Neural cell (in vitro differentiated cells): ENCODE measurements around the gene COL5A1. TPM values are rescaled to one million over a fixed set of nuclear protein-coding genes. Genes with fewer than 3 reads are reported as not detected.

Experiments used
- H2AFZ ChIP-seq: fragments of 200-600, 300-800 bp; sonication (generic), shearing (Covaris generic); 2 replicates; pipeline ENCODE4 v1.6.0; 2014; ENCODE audit warnings: low read depth, mild to moderate bottlenecking, antibody characterized with exemption, low read length, moderate library complexity
- H3F3A ChIP-seq: fragments of 200-600 bp; shearing (Covaris generic); 2 replicates; pipeline ENCODE4 v1.6.1; 2016; ENCODE audit warnings: mild to moderate bottlenecking, moderate library complexity, mixed read lengths, antibody characterized with exemption, low read length; ENCODE audit not compliant: insufficient read depth, poor library complexity, severe bottlenecking
- H3K27ac ChIP-seq: fragments of 200-600, 300-800 bp; sonication (generic), shearing (Covaris generic); 2 replicates; pipeline ENCODE4 v1.5.1; 2014; ENCODE audit warnings: mild to moderate bottlenecking, low read length, moderate library complexity
- H3K27me3 ChIP-seq: fragments of 300-800, 200-600 bp; sonication (generic), shearing (Covaris generic); 2 replicates; pipeline ENCODE4 v1.6.0; 2014; ENCODE audit warnings: mild to moderate bottlenecking, low read depth, low read length, moderate library complexity; ENCODE audit not compliant: insufficient read depth
- H3K36me3 ChIP-seq: fragments of 300-800, 200-600 bp; sonication (generic), shearing (Covaris generic); 2 replicates; pipeline ENCODE4 v1.5.1; 2014; ENCODE audit warnings: mild to moderate bottlenecking, antibody characterized with exemption, low read length, moderate library complexity; ENCODE audit not compliant: insufficient read depth
- H3K4me2 ChIP-seq: fragments of 300-800, 200-600 bp; sonication (generic), shearing (Covaris generic); 2 replicates; pipeline ENCODE4 v1.6.0; 2014; ENCODE audit warnings: mild to moderate bottlenecking, low read length
- H3K4me3 ChIP-seq: fragments of 300-800, 200-600 bp; sonication (generic), shearing (Covaris generic); 2 replicates; pipeline ENCODE4 v1.5.1; 2014; ENCODE audit warnings: mild to moderate bottlenecking, low read length, moderate library complexity
- H3K79me2 ChIP-seq: fragments of 200-600 bp; shearing (Covaris generic); replicated peaks from 2 replicates; pipeline ENCODE4 v1.6.0; 2014; ENCODE audit warnings: mild to moderate bottlenecking, low read length, moderate library complexity; ENCODE audit not compliant: insufficient read depth
- H3K9ac ChIP-seq: fragments of 300-800, 200-600 bp; sonication (generic), shearing (Covaris generic); 2 replicates; pipeline ENCODE4 v1.6.1; 2016; ENCODE audit warnings: mild to moderate bottlenecking, low read length, mixed read lengths
- H3K9me2 ChIP-seq: fragments of 200-600 bp; shearing (Covaris generic); 2 replicates; pipeline ENCODE4 v1.6.1; 2016; ENCODE audit warnings: mild to moderate bottlenecking, low read length, mixed read lengths; ENCODE audit not compliant: insufficient read depth
- H3K9me3 ChIP-seq: fragments of 200-600, 300-800 bp; sonication (generic), shearing (Covaris generic); 2 replicates; pipeline ENCODE4 v1.6.1; 2016; ENCODE audit warnings: mild to moderate bottlenecking, mixed run types, low read length, moderate library complexity, mixed read lengths
- H4K20me1 ChIP-seq: fragments of 200-600 bp; shearing (Covaris generic); 2 replicates; pipeline ENCODE4 v1.6.1; 2016; ENCODE audit warnings: mild to moderate bottlenecking, mixed run types; ENCODE audit not compliant: insufficient read depth
- EP300 ChIP-seq: fragments of 450-650 bp; conservative IDR thresholded peaks from 2 replicates; pipeline ENCODE4 v1.6.1; 2014; ENCODE audit warnings: antibody characterized with exemption, mild to moderate bottlenecking, moderate library complexity; ENCODE audit not compliant: poor library complexity, severe bottlenecking
- EZH2 ChIP-seq: fragments of 200-600, 300-800 bp; shearing (Covaris generic), sonication (generic); IDR thresholded peaks from 2 replicates; pipeline ENCODE4 v1.6.1; 2014; ENCODE audit warnings: antibody characterized with exemption, low read length, borderline replicate concordance, mild to moderate bottlenecking; ENCODE audit not compliant: insufficient read depth, poor library complexity, severe bottlenecking
- MXI1 ChIP-seq: fragments of 450-650 bp; conservative IDR thresholded peaks from 2 replicates; pipeline ENCODE4 v1.6.1; 2014; ENCODE audit warnings: antibody characterized with exemption, mild to moderate bottlenecking; ENCODE audit not compliant: poor library complexity, severe bottlenecking
- POLR2AphosphoS5 ChIP-seq: IDR thresholded peaks from 2 replicates; pipeline ENCODE4 v1.6.1; 2012
- RAD21 ChIP-seq: fragments of 450-650 bp; conservative IDR thresholded peaks from 2 replicates; pipeline ENCODE4 v1.6.1; 2014; ENCODE audit warnings: antibody characterized with exemption, mild to moderate bottlenecking, moderate library complexity
- SMC3 ChIP-seq: fragments of 450-650 bp; conservative IDR thresholded peaks from 2 replicates; pipeline ENCODE4 v1.6.1; 2014; ENCODE audit warnings: antibody characterized with exemption, mild to moderate bottlenecking, moderate library complexity; ENCODE audit not compliant: poor library complexity
- TAF1 ChIP-seq: IDR thresholded peaks from 2 replicates; pipeline ENCODE4 v1.6.1; 2012; ENCODE audit warnings: low read depth
- polyA plus RNA-seq: library from polyadenylated mRNA; depleted of rRNA; stranded (reverse); fragments of >200 nt; gene quantifications from 2 replicates; pipeline ENCODE4 v1.2.3, GENCODE V29; 2014
- TF ChIP-seq, protein P1 (sequence below): fragments of 450-650 bp; IDR thresholded peaks from 2 replicates; pipeline ENCODE4 v1.5.1; 2014; ENCODE audit warnings: antibody characterized with exemption, mild to moderate bottlenecking, moderate library complexity; ENCODE audit not compliant: poor library complexity, severe bottlenecking
- TF ChIP-seq, protein P2 (sequence below): IDR thresholded peaks from 2 replicates; pipeline ENCODE4 v1.6.1; 2012; ENCODE audit warnings: borderline replicate concordance

The COL5A1 gene
- polyA plus RNA-seq, 1 donor from 2014 or later: not detected

DNA sequence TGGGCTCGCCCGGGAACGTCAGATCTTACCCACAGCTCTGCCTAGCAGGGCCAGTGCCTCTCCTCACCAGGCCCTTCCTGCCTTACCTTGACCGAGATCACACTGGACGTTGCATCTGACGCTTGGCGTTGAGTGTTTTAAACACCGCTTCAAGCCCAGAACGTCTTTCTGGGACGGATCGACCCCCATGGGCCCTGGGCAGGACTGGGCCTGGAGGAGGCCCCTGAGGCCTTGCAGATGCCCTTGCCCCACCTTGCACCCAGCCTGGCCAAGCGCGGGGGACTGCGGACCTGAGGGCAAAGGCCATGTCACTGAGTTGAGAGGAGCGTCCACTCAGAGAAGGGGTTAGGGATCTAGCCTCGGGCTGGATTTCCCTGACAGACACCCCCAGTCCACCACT, 174.7 kb downstream of the COL5A1 start:
- TF ChIP-seq TAF1: no peak
- TF ChIP-seq, protein P1, sequence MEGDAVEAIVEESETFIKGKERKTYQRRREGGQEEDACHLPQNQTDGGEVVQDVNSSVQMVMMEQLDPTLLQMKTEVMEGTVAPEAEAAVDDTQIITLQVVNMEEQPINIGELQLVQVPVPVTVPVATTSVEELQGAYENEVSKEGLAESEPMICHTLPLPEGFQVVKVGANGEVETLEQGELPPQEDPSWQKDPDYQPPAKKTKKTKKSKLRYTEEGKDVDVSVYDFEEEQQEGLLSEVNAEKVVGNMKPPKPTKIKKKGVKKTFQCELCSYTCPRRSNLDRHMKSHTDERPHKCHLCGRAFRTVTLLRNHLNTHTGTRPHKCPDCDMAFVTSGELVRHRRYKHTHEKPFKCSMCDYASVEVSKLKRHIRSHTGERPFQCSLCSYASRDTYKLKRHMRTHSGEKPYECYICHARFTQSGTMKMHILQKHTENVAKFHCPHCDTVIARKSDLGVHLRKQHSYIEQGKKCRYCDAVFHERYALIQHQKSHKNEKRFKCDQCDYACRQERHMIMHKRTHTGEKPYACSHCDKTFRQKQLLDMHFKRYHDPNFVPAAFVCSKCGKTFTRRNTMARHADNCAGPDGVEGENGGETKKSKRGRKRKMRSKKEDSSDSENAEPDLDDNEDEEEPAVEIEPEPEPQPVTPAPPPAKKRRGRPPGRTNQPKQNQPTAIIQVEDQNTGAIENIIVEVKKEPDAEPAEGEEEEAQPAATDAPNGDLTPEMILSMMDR: no peak
- no peak for TF ChIP-seq POLR2AphosphoS5
- no peak for TF ChIP-seq MXI1
- TF ChIP-seq EP300: no peak
- TF ChIP-seq, protein P2, sequence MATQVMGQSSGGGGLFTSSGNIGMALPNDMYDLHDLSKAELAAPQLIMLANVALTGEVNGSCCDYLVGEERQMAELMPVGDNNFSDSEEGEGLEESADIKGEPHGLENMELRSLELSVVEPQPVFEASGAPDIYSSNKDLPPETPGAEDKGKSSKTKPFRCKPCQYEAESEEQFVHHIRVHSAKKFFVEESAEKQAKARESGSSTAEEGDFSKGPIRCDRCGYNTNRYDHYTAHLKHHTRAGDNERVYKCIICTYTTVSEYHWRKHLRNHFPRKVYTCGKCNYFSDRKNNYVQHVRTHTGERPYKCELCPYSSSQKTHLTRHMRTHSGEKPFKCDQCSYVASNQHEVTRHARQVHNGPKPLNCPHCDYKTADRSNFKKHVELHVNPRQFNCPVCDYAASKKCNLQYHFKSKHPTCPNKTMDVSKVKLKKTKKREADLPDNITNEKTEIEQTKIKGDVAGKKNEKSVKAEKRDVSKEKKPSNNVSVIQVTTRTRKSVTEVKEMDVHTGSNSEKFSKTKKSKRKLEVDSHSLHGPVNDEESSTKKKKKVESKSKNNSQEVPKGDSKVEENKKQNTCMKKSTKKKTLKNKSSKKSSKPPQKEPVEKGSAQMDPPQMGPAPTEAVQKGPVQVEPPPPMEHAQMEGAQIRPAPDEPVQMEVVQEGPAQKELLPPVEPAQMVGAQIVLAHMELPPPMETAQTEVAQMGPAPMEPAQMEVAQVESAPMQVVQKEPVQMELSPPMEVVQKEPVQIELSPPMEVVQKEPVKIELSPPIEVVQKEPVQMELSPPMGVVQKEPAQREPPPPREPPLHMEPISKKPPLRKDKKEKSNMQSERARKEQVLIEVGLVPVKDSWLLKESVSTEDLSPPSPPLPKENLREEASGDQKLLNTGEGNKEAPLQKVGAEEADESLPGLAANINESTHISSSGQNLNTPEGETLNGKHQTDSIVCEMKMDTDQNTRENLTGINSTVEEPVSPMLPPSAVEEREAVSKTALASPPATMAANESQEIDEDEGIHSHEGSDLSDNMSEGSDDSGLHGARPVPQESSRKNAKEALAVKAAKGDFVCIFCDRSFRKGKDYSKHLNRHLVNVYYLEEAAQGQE: no peak
- TF ChIP-seq EZH2: no peak
- no peak for TF ChIP-seq RAD21
- no peak for TF ChIP-seq SMC3
- no peaks in the 10 kb centered on the region for H4K20me1 ChIP-seq
- H3K27me3 ChIP-seq: no peaks in the 10 kb centered on the region
- no peak overlapping the region for H3K27ac ChIP-seq
- H3K9me3 ChIP-seq: no peaks in the 10 kb centered on the region
- no peak overlapping the region for H2AFZ ChIP-seq
- H3K9me2 ChIP-seq: no peaks in the 10 kb centered on the region
- H3K9ac ChIP-seq: no peak overlapping the region
- no peaks in the 10 kb centered on the region for H3K36me3 ChIP-seq
- no peak overlapping the region for H3K4me3 ChIP-seq
- no peaks in the 10 kb centered on the region for H3F3A ChIP-seq
- no peaks in the 10 kb centered on the region for H3K79me2 ChIP-seq
- H3K4me2 ChIP-seq: no peak overlapping the region

DNA sequence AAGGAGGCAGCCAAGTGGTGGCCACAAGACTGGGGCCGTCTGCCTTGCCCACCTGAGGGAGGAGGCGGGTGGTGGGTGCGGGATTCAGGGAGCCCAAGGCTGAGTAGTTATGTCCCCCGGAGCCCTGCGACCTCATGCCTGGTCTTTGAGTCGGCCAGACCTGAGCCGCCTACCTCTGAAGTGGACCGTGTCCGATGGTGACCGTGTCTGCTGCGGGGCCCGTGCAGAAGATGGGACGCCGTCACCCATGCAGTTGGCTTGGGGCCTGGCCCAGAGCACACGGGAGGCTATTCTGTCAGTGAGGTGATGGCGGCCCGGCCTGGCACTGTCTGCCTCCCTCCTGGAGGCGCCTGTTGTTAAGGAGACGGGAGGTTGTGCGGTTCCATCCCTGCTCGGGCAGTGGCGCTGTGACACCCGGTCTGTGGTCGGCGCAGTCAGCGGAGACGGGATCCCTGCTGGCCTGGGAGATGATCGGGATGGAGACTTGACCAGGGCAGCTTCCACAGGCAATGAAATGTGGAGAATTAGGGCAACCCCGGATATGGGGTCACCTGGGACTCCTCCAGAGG, 176.5 kb downstream of the COL5A1 start:
- no peaks in the 10 kb centered on the region for H3K9me3 ChIP-seq
- no peak overlapping the region for H2AFZ ChIP-seq
- H3K9ac ChIP-seq: no peak overlapping the region
- no peaks in the 10 kb centered on the region for H4K20me1 ChIP-seq
- no peaks in the 10 kb centered on the region for H3K36me3 ChIP-seq
- no peaks in the 10 kb centered on the region for H3K27me3 ChIP-seq
- no peaks in the 10 kb centered on the region for H3K79me2 ChIP-seq
- H3K27ac ChIP-seq: no peak overlapping the region
- H3F3A ChIP-seq: no peaks in the 10 kb centered on the region
- H3K9me2 ChIP-seq: no peaks in the 10 kb centered on the region
- no peak overlapping the region for H3K4me3 ChIP-seq
- no peak for TF ChIP-seq RAD21
- TF ChIP-seq, protein P1: no peak
- TF ChIP-seq POLR2AphosphoS5: no peak
- TF ChIP-seq SMC3: no peak
- TF ChIP-seq EP300: no peak
- TF ChIP-seq, protein P2: no peak
- TF ChIP-seq TAF1: no peak
- TF ChIP-seq EZH2: no peak
- H3K4me2 ChIP-seq: no peak overlapping the region
